ENCODE measurements around the gene GMPR.

The GMPR gene

GRCh38 chr6:16326531-16326930, 88.1 kb downstream of the GMPR start:
- no peak for DNase-seq (ENCODE audit: low read depth, low spot score)

GRCh38 chr6:16326971-16327776, 88.8 kb downstream of the GMPR start:
- DNase-seq (ENCODE audit: low read depth, low spot score), result no peak

- DNase-seq (ENCODE audit: low read depth, low spot score), result no peak
These were observed 89.5 kb downstream of the GMPR start for GRCh38 chr6:16327777-16328325.

GRCh38 chr6:16329233-16329632, 90.8 kb downstream of the GMPR start:
- DNase-seq (ENCODE audit: low read depth, low spot score), result no peak

- peak; percentile 92 for DNase-seq (ENCODE audit: low read depth, low spot score)
These were observed 93.2 kb downstream of the GMPR start for GRCh38 chr6:16331384-16332174.

- peak; percentile 90 for DNase-seq (ENCODE audit: low read depth, low spot score)
These were observed 93.8 kb downstream of the GMPR start for GRCh38 chr6:16332175-16332542.

- DNase-seq (ENCODE audit: low read depth, low spot score), result peak; percentile 71
These were observed 95.2 kb downstream of the GMPR start for GRCh38 chr6:16333580-16333979.

GRCh38 chr6:16334671-16335070, 96.3 kb downstream of the GMPR start:
- DNase-seq (ENCODE audit: low read depth, low spot score), result peak; percentile 32

GRCh38 chr6:16335176-16335575, 96.8 kb downstream of the GMPR start:
- no peak for DNase-seq (ENCODE audit: low read depth, low spot score)

- DNase-seq (ENCODE audit: low read depth, low spot score), result no peak
These were observed 97.8 kb downstream of the GMPR start for GRCh38 chr6:16336056-16336818.

- DNase-seq (ENCODE audit: low read depth, low spot score), result no peak
These were observed 98.5 kb downstream of the GMPR start for GRCh38 chr6:16336911-16337294.

- DNase-seq (ENCODE audit: low read depth, low spot score), result peak; percentile 77
These were observed 99.0 kb downstream of the GMPR start for GRCh38 chr6:16337295-16337975.

- peak; percentile 99 for DNase-seq (ENCODE audit: low read depth, low spot score)
These were observed 100.3 kb downstream of the GMPR start for GRCh38 chr6:16338577-16339264.

- DNase-seq (ENCODE audit: low read depth, low spot score), result no peak
These were observed 100.8 kb downstream of the GMPR start for GRCh38 chr6:16339265-16339587.

GRCh38 chr6:16343593-16343992, 105.2 kb downstream of the GMPR start:
- no peak for DNase-seq (ENCODE audit: low read depth, low spot score)

GRCh38 chr6:16344756-16345155, 106.4 kb downstream of the GMPR start:
- DNase-seq (ENCODE audit: low read depth, low spot score), result no peak
